Activated CD4-positive, alpha-beta T cell treated with anti-CD3 and anti-CD28 coated beads for 1 hour (primary cell): ENCODE measurements around the gene ARNT2.
"Not testable (repeated sequence)": the region's sequence is repeated elsewhere in the genome, so short reads cannot be mapped to it uniquely, and the experiment has no call there.

ENCODE experiments used
- DNase-seq: peaks from one replicate; pipeline ENCODE4 v3.0.0-alpha.2; 2020

The ARNT2 gene

GRCh38 chr15:80494756-80495155 is 90.6 kb downstream of the ARNT2 start:
- DNase-seq, result no peak

- no peak for DNase-seq
These were observed 91.3 kb downstream of the ARNT2 start for GRCh38 chr15:80495401-80495942.

DNA sequence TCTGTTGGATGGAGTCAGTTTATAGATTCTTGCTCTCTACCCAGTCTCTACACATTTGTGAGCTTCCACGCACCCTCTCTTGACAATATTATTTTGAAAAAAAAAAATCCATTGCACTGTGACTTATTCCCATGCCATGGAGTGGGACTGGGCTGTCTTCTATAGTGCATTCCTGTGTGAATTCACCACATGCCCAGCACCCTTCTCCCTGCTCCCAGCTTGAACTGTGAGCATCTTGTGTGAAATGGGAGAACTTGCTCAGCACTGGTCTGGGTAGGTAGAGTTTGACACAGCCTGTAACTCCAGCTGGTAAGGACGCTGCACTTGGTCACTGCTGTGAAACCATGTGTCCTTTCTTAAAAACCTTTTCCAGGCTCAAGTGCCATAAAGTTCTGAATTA is 91.9 kb downstream of the ARNT2 start:
- DNase-seq, result no peak

DNA sequence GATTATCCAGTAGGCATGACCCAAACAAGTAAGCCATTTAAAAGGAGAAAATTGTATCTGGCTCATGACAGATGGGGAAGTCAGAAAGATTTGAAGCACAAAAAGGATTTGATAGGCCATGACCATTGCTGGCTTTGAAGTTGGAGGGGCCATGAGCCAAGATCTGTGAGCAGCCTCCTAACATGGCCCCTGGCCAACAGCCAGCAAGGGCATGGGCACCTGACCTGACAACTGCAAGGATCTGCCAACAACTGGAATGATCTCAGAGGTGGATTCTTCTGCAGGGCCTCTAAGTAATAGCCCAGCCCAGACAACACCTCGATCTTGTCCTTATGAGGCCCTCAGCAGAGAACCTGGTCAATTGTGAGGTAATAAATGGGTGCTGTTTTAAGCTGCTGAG is 93.0 kb downstream of the ARNT2 start:
- DNase-seq, result no peak

DNA sequence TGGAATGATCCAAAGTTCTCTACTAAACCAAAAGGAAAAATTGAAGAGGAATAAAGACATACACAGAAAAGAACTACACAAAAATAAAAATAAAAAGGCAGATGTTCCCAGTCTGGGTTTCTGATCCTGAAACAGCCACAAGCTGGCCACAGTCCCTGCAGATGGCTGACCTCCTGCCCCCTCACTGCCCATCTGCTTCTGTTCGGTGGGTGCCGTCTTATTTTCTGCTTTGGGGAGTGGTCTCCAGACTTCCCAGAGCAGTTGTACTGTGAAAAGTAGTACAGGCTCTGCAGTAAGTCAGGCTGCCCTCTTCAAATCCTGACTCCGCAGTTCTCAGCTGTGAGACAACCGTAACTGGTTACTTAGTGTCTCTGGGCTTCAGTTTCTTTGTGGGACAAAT is 94.5 kb downstream of the ARNT2 start:
- no peak for DNase-seq

GRCh38 chr15:80500021-80500420 is 95.8 kb downstream of the ARNT2 start:
- no peak for DNase-seq

DNA sequence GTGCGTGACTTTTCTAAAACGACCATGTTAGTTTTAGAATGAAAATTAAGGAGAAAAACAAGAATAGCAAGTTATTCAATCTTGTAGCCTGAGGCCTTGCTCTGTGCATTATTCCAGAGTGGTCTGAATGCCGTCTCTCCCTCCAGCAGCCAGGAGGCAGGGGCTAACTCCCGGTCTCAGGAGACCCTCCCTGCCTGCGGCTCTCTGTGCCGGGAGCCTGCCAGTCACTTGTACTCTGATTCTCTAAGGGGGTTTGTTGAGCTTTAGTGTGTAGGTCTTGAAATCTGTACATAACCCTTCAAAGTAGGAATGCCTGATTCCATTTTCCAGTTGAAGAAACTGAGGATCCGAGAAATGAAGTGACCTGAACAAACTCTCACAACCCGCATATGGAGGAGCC is 97.3 kb downstream of the ARNT2 start:
- DNase-seq, result no peak

- DNase-seq, result no peak
These were observed 98.6 kb downstream of the ARNT2 start for GRCh38 chr15:80502782-80503181.

- DNase-seq, result no peak
These were observed 99.3 kb downstream of the ARNT2 start for GRCh38 chr15:80503319-80503952.

GRCh38 chr15:80504931-80505330 is 100.7 kb downstream of the ARNT2 start:
- no peak for DNase-seq

DNA sequence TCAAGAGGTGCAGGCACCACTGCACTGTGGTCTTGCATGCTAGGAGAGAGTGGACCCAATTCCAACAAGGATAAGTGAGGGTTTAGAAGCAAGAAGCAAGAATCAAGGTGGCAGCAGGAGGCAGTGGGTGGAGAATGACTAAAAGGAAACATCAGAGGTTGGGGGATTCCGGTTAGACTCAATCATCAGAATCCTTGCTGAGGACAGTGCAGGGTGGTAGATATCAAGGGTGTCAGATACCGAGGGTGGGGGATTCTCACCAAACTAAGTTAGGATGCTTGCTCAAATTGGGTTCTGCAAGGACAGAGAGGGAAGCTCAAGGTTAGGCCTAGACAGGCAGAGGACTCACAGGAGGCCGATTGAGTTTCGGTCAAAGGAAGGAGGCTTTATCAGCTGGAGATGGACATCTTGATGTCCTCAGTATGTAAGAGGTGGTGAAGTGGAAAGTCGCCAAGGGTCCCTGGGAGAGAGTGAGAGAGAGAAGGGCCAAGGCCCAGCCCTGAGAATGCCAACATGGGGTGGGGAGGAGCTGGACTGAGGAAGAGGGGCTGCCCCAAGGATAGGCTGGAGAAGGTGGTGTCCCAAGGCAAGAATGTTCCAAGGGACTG is 102.2 kb downstream of the ARNT2 start:
- no peak for DNase-seq

GRCh38 chr15:80507131-80507530 is 102.9 kb downstream of the ARNT2 start:
- DNase-seq, result no peak

GRCh38 chr15:80507638-80508316 is 103.6 kb downstream of the ARNT2 start:
- no peak for DNase-seq

GRCh38 chr15:80508783-80509182 is 104.6 kb downstream of the ARNT2 start:
- DNase-seq, result no peak

- DNase-seq, result no peak
These were observed 105.6 kb downstream of the ARNT2 start for GRCh38 chr15:80509800-80510199.

DNA sequence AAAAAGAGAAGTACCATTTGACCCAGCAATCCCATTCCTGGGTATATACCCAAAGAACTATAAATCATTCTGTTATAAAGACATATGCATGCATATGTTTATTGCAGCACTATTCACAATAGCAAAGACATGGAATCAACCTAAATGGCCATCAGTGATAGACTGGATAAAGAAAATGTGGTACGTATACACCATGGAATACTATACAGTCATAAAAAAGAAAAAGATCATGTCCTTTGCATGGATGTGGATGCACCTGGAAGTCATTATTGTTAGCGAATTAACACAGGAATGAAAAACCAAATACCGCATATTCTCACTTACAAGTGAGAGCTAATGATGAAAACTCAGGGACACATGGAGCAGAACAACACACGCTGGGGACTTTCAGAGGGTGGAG is 106.8 kb downstream of the ARNT2 start:
- DNase-seq, result not testable (repeated sequence)

GRCh38 chr15:80512726-80513660 is 108.8 kb downstream of the ARNT2 start:
- DNase-seq, result no peak

DNA sequence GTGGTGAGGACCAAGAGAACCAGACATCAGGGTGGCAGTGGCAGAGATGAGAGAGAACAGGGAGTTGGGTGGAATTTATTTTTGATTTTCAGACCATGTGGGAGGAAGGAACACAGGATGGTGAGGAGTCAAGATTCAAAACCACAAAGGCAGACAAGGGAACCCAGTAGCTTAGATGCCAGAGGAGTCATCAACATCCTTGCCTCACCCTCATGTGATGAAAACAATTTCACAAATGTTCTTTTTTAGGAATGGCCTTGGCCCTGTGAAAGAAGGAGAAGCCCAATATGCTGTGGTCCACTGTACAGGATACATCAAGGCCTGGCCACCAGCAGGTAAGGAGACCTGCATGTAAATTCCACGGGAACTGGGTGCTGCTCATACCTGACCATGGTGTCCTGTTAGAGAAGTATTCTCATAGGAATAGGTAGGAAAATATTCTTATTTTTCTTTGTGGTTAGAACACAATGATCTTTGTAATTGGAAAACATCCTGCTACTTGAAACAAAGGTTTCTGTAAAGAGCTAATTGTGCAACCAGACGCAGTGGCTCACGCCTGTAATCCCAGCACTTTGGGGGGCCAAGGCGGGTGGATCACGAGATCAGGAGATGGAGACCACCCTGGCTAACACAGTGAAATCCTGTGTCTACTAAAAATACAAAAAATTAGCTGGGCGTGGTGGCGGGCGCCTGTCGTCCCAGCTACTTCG is 110.0 kb downstream of the ARNT2 start:
- no peak for DNase-seq

- DNase-seq, result no peak
These were observed 113.1 kb downstream of the ARNT2 start for GRCh38 chr15:80517290-80517689.

GRCh38 chr15:80518522-80518921 is 114.3 kb downstream of the ARNT2 start:
- DNase-seq, result no peak

DNA sequence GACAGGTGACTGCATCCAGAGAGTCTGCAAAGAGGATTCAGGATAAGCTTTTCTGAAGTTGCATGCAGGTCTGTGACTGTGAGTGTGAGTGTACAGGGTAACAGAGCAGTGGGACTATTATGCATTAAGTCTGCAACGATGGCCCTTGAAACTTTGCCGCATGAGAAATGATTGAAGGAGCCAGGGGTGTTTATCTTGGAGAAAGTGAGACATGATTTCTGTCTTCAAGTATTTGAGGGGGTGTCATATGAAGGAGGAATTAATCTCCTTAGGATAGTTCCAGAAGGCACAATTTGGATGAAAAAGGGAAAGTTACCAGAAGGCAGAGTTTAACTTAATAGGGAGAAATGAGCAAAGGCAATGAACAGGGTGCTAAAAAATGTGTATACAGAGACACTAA is 119.6 kb downstream of the ARNT2 start:
- DNase-seq, result no peak

GRCh38 chr15:80525853-80526252 is 121.7 kb downstream of the ARNT2 start:
- DNase-seq, result no peak
